GM23338 (cell line): ENCODE results near the gene ARSI. TPM values are rescaled to one million over a fixed set of nuclear protein-coding genes. Genes with fewer than 3 reads are reported as not detected.

Experiments used
- ATAC-seq: fragments of 200-7000 bp; cut with Tn5 transposase; 3 replicates; pipeline ENCODE4 v1.9.1; 2020
- DNase-seq: peaks from one replicate; pipeline ENCODE4 v3.0.0-alpha.2; 2015; ENCODE audit warnings: low spot score
- H2AFZ ChIP-seq: fragments of 200-600 bp; sonication (generic); 2 replicates; pipeline ENCODE4 v1.8.0; 2016; ENCODE audit warnings: antibody characterized with exemption, mild to moderate bottlenecking, moderate library complexity
- H3F3A ChIP-seq: fragments of 200-600 bp; sonication (generic); replicated peaks from 2 replicates; pipeline ENCODE4 v1.8.0; 2017; ENCODE audit warnings: antibody characterized with exemption, mixed run types, low read depth
- H3K27ac ChIP-seq: fragments of 200-600 bp; sonication (generic); 2 replicates; pipeline ENCODE4 v1.6.1; 2016; ENCODE audit warnings: low read depth
- H3K27me3 ChIP-seq: fragments of 200-600 bp; sonication (generic); 2 replicates; pipeline ENCODE4 v1.8.0; 2016; ENCODE audit warnings: mild to moderate bottlenecking, mixed run types, moderate library complexity; ENCODE audit not compliant: insufficient read depth
- H3K36me3 ChIP-seq: fragments of 200-600 bp; sonication (generic); 2 replicates; pipeline ENCODE4 v1.8.0; 2016; ENCODE audit warnings: mild to moderate bottlenecking; ENCODE audit not compliant: insufficient read depth
- H3K4me1 ChIP-seq: fragments of 200-600 bp; sonication (generic); 2 replicates; pipeline ENCODE4 v1.8.0; 2016; ENCODE audit warnings: mild to moderate bottlenecking, moderate library complexity; ENCODE audit not compliant: insufficient read depth
- H3K4me2 ChIP-seq: fragments of 200-600 bp; sonication (generic); 2 replicates; pipeline ENCODE4 v1.7.1; 2017; ENCODE audit warnings: mixed run types
- H3K4me3 ChIP-seq: fragments of 200-600 bp; sonication (generic); 2 replicates; pipeline ENCODE4 v1.6.1; 2016; ENCODE audit warnings: mixed run types
- H3K79me2 ChIP-seq: fragments of 200-600 bp; sonication (generic); replicated peaks from 2 replicates; pipeline ENCODE4 v1.8.0; 2017; ENCODE audit warnings: mild to moderate bottlenecking; ENCODE audit not compliant: insufficient read depth
- H3K9me2 ChIP-seq: fragments of 200-600 bp; sonication (generic); 2 replicates; pipeline ENCODE4 v1.8.0; 2017; ENCODE audit not compliant: insufficient read depth
- H4K20me1 ChIP-seq: fragments of 200-600 bp; sonication (generic); replicated peaks from 2 replicates; pipeline ENCODE4 v1.8.0; 2017; ENCODE audit warnings: mild to moderate bottlenecking; ENCODE audit not compliant: insufficient read depth
- H3K27ac Mint-ChIP-seq: 2 replicates; pipeline ENCODE4 v1.8.0; 2020; ENCODE audit warnings: inconsistent platforms, mild to moderate bottlenecking, moderate library complexity, mixed read lengths
- H3K27me3 Mint-ChIP-seq: 3 replicates; pipeline ENCODE4 v1.8.0; 2022; ENCODE audit warnings: low read depth, mild to moderate bottlenecking, moderate library complexity, mixed read lengths, inconsistent platforms; ENCODE audit not compliant: insufficient read depth, poor library complexity
- H3K36me3 Mint-ChIP-seq: 3 replicates; pipeline ENCODE4 v1.8.0; 2021; ENCODE audit warnings: low read depth, mild to moderate bottlenecking, inconsistent platforms, moderate library complexity, mixed read lengths
- H3K4me1 Mint-ChIP-seq: 3 replicates; pipeline ENCODE4 v1.8.0; 2020; ENCODE audit warnings: mild to moderate bottlenecking, inconsistent platforms, mixed read lengths
- H3K4me3 Mint-ChIP-seq: 3 replicates; pipeline ENCODE4 v1.8.0; 2021; ENCODE audit warnings: moderate library complexity, mild to moderate bottlenecking, inconsistent platforms, mixed read lengths
- H3K9me3 Mint-ChIP-seq: 3 replicates; pipeline ENCODE4 v1.8.0; 2020; ENCODE audit warnings: moderate library complexity, mild to moderate bottlenecking, inconsistent platforms, mixed read lengths
- CREB1 ChIP-seq: fragments of 250-450 bp; sonication (Bioruptor Pico); IDR thresholded peaks from 2 replicates; pipeline ENCODE4 v1.5.0; 2020; ENCODE audit warnings: low read depth, mild to moderate bottlenecking, moderate library complexity
- EZH2 ChIP-seq: fragments of 200-600 bp; sonication (generic); IDR thresholded peaks from one replicate; pipeline ENCODE4 v1.8.0; 2017; ENCODE audit warnings: antibody characterized with exemption, mild to moderate bottlenecking, low read depth; ENCODE audit not compliant: unreplicated experiment
- EZH2phosphoT487 ChIP-seq: fragments of 200-600 bp; sonication (generic); IDR thresholded peaks from one replicate; pipeline ENCODE4 v1.8.1; 2018; ENCODE audit warnings: antibody characterized with exemption; ENCODE audit not compliant: unreplicated experiment
- JUNB ChIP-seq: IDR thresholded peaks from one replicate; pipeline ENCODE4 v1.6.1; 2016; ENCODE audit warnings: antibody characterized with exemption; ENCODE audit not compliant: unreplicated experiment
- NANOG ChIP-seq: IDR thresholded peaks from 2 replicates; pipeline ENCODE4 v1.6.1; 2016; ENCODE audit warnings: antibody characterized with exemption, borderline replicate concordance
- POLR2AphosphoS5 ChIP-seq: IDR thresholded peaks from 2 replicates; pipeline ENCODE4 v1.6.1; 2016; ENCODE audit warnings: antibody characterized with exemption, low read depth
- STAT1 ChIP-seq: IDR thresholded peaks from one replicate; pipeline ENCODE4 v1.6.1; 2016; ENCODE audit warnings: antibody characterized with exemption; ENCODE audit not compliant: unreplicated experiment
- ZNF114 ChIP-seq: fragments of 250-450 bp; sonication (Bioruptor Pico); IDR thresholded peaks from 2 replicates; pipeline ENCODE4 v1.5.0; 2020; ENCODE audit warnings: mild to moderate bottlenecking, moderate library complexity
- ZNF331 ChIP-seq: fragments of 250-450 bp; sonication (Bioruptor Pico); IDR thresholded peaks from 2 replicates; pipeline ENCODE4 v1.5.0; 2020; ENCODE audit warnings: low read depth, mild to moderate bottlenecking, moderate library complexity
- polyA plus RNA-seq: library from polyadenylated mRNA; unstranded; fragments of >200 nt; fragmentation: Nextera tagmentation; extraction: Ambion mirVana; gene quantifications from 2 replicates; pipeline ENCODE4 v1.2.1, GENCODE V29; 2016
- total RNA-seq: library from RNA; depleted of rRNA; stranded (reverse); fragments of >200 nt; shearing (Covaris generic); gene quantifications from 2 replicates; pipeline ENCODE4 v1.2.3, GENCODE V29; 2014
- TF ChIP-seq, protein P1 (sequence below), 2 experiments: fragments of 200-600 bp in 1 of 2; sonication (generic) in 1 of 2; conservative IDR thresholded peaks; 2 replicates each; pipeline versions ENCODE4 v1.5.1 to v1.6.1; 2016 to 2017; ENCODE audit warnings: antibody characterized with exemption in 2 of 2, low read depth in 2 of 2, mild to moderate bottlenecking in 2 of 2, moderate library complexity in 1 of 2
- TF ChIP-seq, protein P2 (sequence below): IDR thresholded peaks from one replicate; pipeline ENCODE4 v1.6.1; 2018; ENCODE audit warnings: antibody characterized with exemption; ENCODE audit not compliant: unreplicated experiment
- TF ChIP-seq, protein P3 (sequence below): IDR thresholded peaks from 2 replicates; pipeline ENCODE4 v1.6.1; 2016; ENCODE audit warnings: antibody characterized with exemption
- TF ChIP-seq, protein P4 (sequence below): fragments of 250-450 bp; sonication (Bioruptor Pico); IDR thresholded peaks from 2 replicates; pipeline ENCODE4 v1.5.0; 2020; ENCODE audit warnings: mild to moderate bottlenecking, moderate library complexity

The ARSI gene
- total and polyA plus RNA-seq, 2 experiments from 2014 or later, result 0.99 to 6.9 TPM

DNA sequence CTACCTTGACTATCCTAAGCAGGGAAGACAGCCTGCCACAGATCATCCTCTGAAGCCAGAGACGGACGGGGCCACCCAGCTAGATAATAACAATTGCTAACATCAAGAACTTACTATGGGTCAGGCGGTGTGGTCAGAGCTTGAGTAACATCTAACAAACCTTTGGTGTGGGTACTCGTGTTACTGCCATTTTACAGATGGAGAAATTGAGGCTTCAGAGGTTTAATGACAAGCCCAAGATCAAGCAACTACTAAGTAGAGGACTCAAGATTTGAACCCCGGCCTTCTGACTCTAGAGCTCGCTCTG lies 16.7 kb upstream of the ARSI start:
- Mint-ChIP-seq H3K27me3 (peaks cover 9% of the 10 kb centered on the region), H3K36me3 (no peaks in the 10 kb centered on the region), H3K27ac (no peak overlapping the region), H3K4me1 (peaks cover 11% of the 10 kb centered on the region), H3K9me3 (no peaks in the 10 kb centered on the region), H3K4me3 (no peak overlapping the region)
- ATAC-seq, result no peak
- TF ChIP-seq EZH2phosphoT487 (no peak), CREB1 (CRISPR knock-in tag) (no peak), ZNF331 (CRISPR knock-in tag) (no peak), POLR2AphosphoS5 (no peak), JUNB (no peak), NANOG (no peak), ZNF114 (CRISPR knock-in tag) (no peak), EZH2 (no peak), STAT1 (no peak)
- TF ChIP-seq, protein P1, sequence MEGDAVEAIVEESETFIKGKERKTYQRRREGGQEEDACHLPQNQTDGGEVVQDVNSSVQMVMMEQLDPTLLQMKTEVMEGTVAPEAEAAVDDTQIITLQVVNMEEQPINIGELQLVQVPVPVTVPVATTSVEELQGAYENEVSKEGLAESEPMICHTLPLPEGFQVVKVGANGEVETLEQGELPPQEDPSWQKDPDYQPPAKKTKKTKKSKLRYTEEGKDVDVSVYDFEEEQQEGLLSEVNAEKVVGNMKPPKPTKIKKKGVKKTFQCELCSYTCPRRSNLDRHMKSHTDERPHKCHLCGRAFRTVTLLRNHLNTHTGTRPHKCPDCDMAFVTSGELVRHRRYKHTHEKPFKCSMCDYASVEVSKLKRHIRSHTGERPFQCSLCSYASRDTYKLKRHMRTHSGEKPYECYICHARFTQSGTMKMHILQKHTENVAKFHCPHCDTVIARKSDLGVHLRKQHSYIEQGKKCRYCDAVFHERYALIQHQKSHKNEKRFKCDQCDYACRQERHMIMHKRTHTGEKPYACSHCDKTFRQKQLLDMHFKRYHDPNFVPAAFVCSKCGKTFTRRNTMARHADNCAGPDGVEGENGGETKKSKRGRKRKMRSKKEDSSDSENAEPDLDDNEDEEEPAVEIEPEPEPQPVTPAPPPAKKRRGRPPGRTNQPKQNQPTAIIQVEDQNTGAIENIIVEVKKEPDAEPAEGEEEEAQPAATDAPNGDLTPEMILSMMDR (conservative IDR thresholded peaks at IDR 0.05; ENCODE audit: low read depth in 2 of 2), result no peak
- TF ChIP-seq, protein P2, sequence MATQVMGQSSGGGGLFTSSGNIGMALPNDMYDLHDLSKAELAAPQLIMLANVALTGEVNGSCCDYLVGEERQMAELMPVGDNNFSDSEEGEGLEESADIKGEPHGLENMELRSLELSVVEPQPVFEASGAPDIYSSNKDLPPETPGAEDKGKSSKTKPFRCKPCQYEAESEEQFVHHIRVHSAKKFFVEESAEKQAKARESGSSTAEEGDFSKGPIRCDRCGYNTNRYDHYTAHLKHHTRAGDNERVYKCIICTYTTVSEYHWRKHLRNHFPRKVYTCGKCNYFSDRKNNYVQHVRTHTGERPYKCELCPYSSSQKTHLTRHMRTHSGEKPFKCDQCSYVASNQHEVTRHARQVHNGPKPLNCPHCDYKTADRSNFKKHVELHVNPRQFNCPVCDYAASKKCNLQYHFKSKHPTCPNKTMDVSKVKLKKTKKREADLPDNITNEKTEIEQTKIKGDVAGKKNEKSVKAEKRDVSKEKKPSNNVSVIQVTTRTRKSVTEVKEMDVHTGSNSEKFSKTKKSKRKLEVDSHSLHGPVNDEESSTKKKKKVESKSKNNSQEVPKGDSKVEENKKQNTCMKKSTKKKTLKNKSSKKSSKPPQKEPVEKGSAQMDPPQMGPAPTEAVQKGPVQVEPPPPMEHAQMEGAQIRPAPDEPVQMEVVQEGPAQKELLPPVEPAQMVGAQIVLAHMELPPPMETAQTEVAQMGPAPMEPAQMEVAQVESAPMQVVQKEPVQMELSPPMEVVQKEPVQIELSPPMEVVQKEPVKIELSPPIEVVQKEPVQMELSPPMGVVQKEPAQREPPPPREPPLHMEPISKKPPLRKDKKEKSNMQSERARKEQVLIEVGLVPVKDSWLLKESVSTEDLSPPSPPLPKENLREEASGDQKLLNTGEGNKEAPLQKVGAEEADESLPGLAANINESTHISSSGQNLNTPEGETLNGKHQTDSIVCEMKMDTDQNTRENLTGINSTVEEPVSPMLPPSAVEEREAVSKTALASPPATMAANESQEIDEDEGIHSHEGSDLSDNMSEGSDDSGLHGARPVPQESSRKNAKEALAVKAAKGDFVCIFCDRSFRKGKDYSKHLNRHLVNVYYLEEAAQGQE, result no peak
- TF ChIP-seq, protein P3, sequence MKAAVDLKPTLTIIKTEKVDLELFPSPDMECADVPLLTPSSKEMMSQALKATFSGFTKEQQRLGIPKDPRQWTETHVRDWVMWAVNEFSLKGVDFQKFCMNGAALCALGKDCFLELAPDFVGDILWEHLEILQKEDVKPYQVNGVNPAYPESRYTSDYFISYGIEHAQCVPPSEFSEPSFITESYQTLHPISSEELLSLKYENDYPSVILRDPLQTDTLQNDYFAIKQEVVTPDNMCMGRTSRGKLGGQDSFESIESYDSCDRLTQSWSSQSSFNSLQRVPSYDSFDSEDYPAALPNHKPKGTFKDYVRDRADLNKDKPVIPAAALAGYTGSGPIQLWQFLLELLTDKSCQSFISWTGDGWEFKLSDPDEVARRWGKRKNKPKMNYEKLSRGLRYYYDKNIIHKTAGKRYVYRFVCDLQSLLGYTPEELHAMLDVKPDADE, result no peak
- TF ChIP-seq, protein P4, sequence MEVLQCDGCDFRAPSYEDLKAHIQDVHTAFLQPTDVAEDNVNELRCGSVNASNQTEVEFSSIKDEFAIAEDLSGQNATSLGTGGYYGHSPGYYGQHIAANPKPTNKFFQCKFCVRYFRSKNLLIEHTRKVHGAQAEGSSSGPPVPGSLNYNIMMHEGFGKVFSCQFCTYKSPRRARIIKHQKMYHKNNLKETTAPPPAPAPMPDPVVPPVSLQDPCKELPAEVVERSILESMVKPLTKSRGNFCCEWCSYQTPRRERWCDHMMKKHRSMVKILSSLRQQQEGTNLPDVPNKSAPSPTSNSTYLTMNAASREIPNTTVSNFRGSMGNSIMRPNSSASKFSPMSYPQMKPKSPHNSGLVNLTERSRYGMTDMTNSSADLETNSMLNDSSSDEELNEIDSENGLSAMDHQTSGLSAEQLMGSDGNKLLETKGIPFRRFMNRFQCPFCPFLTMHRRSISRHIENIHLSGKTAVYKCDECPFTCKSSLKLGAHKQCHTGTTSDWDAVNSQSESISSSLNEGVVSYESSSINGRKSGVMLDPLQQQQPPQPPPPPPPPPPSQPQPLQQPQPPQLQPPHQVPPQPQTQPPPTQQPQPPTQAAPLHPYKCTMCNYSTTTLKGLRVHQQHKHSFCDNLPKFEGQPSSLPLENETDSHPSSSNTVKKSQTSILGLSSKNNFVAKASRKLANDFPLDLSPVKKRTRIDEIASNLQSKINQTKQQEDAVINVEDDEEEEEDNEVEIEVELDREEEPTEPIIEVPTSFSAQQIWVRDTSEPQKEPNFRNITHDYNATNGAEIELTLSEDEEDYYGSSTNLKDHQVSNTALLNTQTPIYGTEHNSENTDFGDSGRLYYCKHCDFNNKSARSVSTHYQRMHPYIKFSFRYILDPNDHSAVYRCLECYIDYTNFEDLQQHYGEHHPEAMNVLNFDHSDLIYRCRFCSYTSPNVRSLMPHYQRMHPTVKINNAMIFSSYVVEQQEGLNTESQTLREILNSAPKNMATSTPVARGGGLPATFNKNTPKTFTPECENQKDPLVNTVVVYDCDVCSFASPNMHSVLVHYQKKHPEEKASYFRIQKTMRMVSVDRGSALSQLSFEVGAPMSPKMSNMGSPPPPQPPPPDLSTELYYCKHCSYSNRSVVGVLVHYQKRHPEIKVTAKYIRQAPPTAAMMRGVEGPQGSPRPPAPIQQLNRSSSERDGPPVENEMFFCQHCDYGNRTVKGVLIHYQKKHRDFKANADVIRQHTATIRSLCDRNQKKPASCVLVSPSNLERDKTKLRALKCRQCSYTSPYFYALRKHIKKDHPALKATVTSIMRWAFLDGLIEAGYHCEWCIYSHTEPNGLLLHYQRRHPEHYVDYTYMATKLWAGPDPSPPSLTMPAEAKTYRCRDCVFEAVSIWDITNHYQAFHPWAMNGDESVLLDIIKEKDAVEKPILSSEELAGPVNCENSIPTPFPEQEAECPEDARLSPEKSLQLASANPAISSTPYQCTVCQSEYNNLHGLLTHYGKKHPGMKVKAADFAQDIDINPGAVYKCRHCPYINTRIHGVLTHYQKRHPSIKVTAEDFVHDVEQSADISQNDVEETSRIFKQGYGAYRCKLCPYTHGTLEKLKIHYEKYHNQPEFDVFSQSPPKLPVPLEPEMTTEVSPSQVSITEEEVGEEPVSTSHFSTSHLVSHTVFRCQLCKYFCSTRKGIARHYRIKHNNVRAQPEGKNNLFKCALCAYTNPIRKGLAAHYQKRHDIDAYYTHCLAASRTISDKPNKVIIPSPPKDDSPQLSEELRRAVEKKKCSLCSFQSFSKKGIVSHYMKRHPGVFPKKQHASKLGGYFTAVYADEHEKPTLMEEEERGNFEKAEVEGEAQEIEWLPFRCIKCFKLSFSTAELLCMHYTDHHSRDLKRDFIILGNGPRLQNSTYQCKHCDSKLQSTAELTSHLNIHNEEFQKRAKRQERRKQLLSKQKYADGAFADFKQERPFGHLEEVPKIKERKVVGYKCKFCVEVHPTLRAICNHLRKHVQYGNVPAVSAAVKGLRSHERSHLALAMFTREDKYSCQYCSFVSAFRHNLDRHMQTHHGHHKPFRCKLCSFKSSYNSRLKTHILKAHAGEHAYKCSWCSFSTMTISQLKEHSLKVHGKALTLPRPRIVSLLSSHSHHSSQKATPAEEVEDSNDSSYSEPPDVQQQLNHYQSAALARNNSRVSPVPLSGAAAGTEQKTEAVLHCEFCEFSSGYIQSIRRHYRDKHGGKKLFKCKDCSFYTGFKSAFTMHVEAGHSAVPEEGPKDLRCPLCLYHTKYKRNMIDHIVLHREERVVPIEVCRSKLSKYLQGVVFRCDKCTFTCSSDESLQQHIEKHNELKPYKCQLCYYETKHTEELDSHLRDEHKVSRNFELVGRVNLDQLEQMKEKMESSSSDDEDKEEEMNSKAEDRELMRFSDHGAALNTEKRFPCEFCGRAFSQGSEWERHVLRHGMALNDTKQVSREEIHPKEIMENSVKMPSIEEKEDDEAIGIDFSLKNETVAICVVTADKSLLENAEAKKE (CRISPR knock-in tag), result no peak
- Histone ChIP-seq H2AFZ (peak overlapping the region; percentile 66; the same call in 1 of the 2 replicates), H3K79me2 (no peaks in the 10 kb centered on the region), H3K36me3 (no peaks in the 10 kb centered on the region), H4K20me1 (no peaks in the 10 kb centered on the region), H3K27me3 (no peaks in the 10 kb centered on the region), H3K9me2 (no peaks in the 10 kb centered on the region), H3K4me3 (no peak overlapping the region), H3K27ac (no peak overlapping the region), H3K4me2 (no peak overlapping the region), H3K4me1 (no peaks in the 10 kb centered on the region), H3F3A (no peaks in the 10 kb centered on the region)
- no peak for DNase-seq
